H1 (cell line): ENCODE data around the gene DDOST.

Source experiments
- BCL11A ChIP-seq, 2 experiments: IDR thresholded peaks; one replicate each; pipeline ENCODE4 v1.6.1; 2011; ENCODE audit warnings: low read depth in 2 of 2, low read length in 2 of 2, mild to moderate bottlenecking in 2 of 2
- CBX5 ChIP-seq: fragments of 300-800, 300-1000 bp; sonication (generic); IDR thresholded peaks from 2 replicates; pipeline ENCODE4 v1.7.1; 2016; ENCODE audit warnings: antibody characterized with exemption, low read length, low read depth
- CBX8 ChIP-seq: fragments of 300-800, 300-1000 bp; sonication (generic); IDR thresholded peaks from 2 replicates; pipeline ENCODE4 v1.7.1; 2016; ENCODE audit warnings: low read depth, low read length, borderline replicate concordance
- CHD1 ChIP-seq: IDR thresholded peaks from 2 replicates; pipeline ENCODE4 v1.6.1; 2012; ENCODE audit warnings: low read depth, low read length, improper control_type of control experiment
- CTCF ChIP-seq, 3 experiments: IDR thresholded peaks; 1 replicate in 2 of 3; 2 replicates in 1 of 3; pipeline versions ENCODE4 v1.5.1 to v1.6.1; 2011; ENCODE audit warnings: low read length in 3 of 3, mild to moderate bottlenecking in 3 of 3, inconsistent platforms in 2 of 3, low read depth in 1 of 3, moderate library complexity in 1 of 3; ENCODE audit not compliant: insufficient read depth in 1 of 3; ENCODE audit errors: control extremely low read depth in 1 of 3
- E2F6 ChIP-seq: IDR thresholded peaks from 2 replicates; pipeline ENCODE4 v1.6.1; 2012; ENCODE audit warnings: inconsistent platforms
- EP300 ChIP-seq, 2 experiments: IDR thresholded peaks; 1 replicate in 1 of 2; 2 replicates in 1 of 2; pipeline ENCODE4 v1.6.1; 2011 to 2012; ENCODE audit warnings: low read depth in 2 of 2, low read length in 2 of 2, mild to moderate bottlenecking in 2 of 2, borderline replicate concordance in 1 of 2, inconsistent platforms in 1 of 2, moderate library complexity in 1 of 2
- PHF8 ChIP-seq: fragments of 200-600 bp; sonication (generic); conservative IDR thresholded peaks from 2 replicates; pipeline ENCODE4 v1.7.1; 2012; ENCODE audit warnings: low read depth, mild to moderate bottlenecking, inconsistent platforms, low read length, moderate library complexity
- POLR2A ChIP-seq, 2 experiments: IDR thresholded peaks; 1 replicate in 1 of 2; 2 replicates in 1 of 2; pipeline ENCODE4 v1.6.1; 2011; ENCODE audit warnings: low read depth in 2 of 2, low read length in 2 of 2, mild to moderate bottlenecking in 2 of 2; ENCODE audit errors: control extremely low read depth in 1 of 2
- POLR2AphosphoS5 ChIP-seq: IDR thresholded peaks from 2 replicates; pipeline ENCODE4 v1.6.1; 2011; ENCODE audit warnings: low read depth, low read length
- RFX5 ChIP-seq: IDR thresholded peaks from 2 replicates; pipeline ENCODE4 v1.6.1; 2011; ENCODE audit warnings: low read depth, low read length, improper control_type of control experiment, borderline replicate concordance
- RNF2 ChIP-seq: fragments of 200-900, 300-1000 bp; sonication (generic); IDR thresholded peaks from 2 replicates; pipeline ENCODE4 v1.7.1; 2016; ENCODE audit warnings: borderline replicate concordance, low read depth, mild to moderate bottlenecking, antibody characterized with exemption, low read length; ENCODE audit not compliant: poor library complexity, severe bottlenecking; ENCODE audit errors: missing control alignments

GRCh38 chr1:20624709-20625108, 36.5 kb downstream of the DDOST start:
- TF ChIP-seq CTCF (IDR thresholded peaks at IDR 0.05; ENCODE audit: control extremely low read depth in 1 of 3, insufficient read depth in 1 of 3, low read depth in 1 of 3, low read length in 3 of 3) (no peak), POLR2AphosphoS5 (no peak), E2F6 (no peak), POLR2A (IDR thresholded peaks at IDR 0.05; ENCODE audit: control extremely low read depth in 1 of 2, low read depth in 2 of 2, low read length in 2 of 2) (no peak), CHD1 (no peak), CBX8 (no peak), RFX5 (no peak), RNF2 (no peak), EP300 (IDR thresholded peaks at IDR 0.05; ENCODE audit: borderline replicate concordance in 1 of 2, low read depth in 2 of 2, low read length in 2 of 2) (no peak), PHF8 (no peak), BCL11A (IDR thresholded peaks at IDR 0.05; ENCODE audit: low read depth in 2 of 2, low read length in 2 of 2) (no peak), CBX5 (no peak)
